NOMO-1 treated with dmso at 0.1 percent for 144 hours (cell line): ENCODE results near the gene PI16.
"Not testable (repeated sequence)": the region's sequence is repeated elsewhere in the genome, so short reads cannot be mapped to it uniquely, and the experiment has no call there.

Source experiments
- DNase-seq: peaks from one replicate; lab custom pipeline; 2025; ENCODE audit not compliant: unreplicated experiment; lab: John Stamatoyannopoulos, UW

PI16 gene

DNA sequence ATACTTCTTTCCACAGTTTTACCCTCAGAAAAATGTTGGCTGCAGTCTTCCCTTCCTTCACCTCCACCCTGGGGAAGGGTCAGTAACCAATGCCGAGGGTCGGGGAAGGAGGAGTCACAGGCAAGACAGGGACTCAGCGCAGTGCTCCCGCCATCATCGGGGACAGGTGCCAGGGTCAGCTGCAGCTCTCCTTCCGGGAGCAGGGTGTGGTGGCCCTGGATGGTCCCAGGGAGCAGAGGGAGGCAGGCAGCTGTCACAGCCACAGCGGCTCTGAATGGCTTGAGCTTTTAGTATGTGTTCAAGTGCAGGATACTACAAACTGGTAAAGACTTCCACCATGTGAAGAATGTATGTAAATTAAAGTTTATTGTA is 26.0 kb upstream of the PI16 start:
- no peak for DNase-seq

DNA sequence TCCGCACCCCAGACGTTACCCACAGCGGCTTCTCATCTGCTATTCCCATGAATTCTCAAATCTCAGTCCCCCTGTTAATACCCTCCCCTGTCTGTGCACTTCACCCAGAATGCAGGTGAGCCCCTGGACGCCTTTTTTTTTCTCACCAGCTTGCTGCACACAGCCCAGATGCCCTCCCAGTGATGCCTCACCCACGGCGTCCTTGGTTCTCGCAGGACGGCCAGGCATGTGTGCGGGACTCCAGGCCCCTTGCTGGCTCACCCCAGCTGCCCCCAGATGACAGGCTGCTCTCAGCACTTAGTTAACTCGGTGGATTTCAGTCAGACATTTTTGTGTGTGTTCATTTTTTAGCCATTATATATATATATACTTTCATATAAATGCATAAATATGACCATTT is 25.4 kb upstream of the PI16 start:
- DNase-seq = no peak

DNA sequence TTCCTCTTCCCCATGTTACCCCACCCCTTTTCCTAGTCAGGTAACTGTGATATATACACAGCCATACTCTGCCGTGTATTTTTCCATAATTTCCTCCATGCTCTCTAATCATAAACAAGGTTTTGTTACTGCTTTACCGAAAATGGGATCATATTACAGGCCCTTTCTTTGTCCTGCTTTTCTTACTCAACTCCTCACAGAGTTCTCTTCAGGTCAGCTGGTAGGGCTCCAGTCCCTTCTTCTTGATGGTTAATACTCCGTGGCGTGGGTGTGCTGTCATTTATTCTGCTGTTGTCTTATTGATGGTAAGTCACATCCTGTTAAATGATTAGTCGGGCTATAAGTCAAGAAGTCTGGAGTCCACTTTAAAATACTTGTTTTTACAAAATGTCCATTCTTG is 24.9 kb upstream of the PI16 start:
- DNase-seq = no peak

DNA sequence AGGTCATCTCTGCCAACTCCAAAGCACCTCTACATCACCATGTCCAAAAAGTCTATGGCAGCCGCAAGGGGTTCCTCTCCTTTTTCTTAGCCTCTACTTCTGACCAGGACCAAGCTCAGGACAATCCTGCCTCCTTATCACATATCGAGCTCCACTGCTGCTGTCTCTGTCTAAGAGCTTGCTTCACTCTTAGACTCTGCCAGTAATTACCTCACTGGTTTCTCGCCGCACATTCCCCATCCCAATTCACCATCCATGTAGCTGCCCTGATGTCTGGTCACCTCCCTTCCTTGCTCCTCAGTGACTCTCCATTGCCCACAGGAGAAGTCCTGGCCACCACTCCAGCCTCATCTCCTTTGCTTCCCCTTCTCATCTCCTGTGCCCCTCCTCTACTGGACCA is 24.1 kb upstream of the PI16 start:
- no peak for DNase-seq

DNA sequence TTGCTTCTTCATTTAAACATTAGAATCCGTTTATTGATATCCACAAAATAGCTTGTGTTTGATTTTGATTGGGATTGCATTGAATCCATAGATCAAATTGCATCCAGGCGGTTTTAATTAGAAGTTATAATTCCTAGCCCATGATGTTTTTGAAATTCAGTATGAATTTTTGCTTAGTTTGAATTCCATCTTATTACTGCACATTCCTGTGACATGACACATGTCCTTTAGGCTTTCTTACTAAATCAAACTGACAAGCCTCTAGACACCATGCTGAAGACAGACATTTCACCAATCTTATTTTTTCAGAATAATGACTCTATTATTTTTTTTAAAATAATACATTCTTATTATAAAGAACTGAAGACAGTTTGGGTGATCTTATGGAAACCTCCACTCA is 21.4 kb upstream of the PI16 start:
- DNase-seq = no peak

DNA sequence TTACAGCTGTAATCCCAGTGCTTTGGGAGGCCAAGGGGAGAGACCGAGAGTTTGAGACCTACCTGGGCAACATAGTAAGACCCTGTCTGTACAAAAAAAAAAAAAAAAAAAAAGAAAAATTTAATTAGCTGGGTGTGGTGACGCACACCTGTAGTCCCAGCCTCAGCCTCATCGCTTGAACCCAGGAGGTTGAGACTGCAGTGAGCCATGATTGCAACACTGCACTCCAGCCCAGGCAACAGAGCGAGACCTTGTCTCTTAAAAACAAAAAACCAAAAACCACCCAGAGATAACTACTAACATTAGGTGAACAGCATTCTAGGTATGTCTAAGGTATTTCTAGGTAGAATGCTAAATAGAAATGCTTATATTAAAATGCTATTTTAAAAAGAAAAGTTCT is 21.0 kb upstream of the PI16 start:
- no peak for DNase-seq

DNA sequence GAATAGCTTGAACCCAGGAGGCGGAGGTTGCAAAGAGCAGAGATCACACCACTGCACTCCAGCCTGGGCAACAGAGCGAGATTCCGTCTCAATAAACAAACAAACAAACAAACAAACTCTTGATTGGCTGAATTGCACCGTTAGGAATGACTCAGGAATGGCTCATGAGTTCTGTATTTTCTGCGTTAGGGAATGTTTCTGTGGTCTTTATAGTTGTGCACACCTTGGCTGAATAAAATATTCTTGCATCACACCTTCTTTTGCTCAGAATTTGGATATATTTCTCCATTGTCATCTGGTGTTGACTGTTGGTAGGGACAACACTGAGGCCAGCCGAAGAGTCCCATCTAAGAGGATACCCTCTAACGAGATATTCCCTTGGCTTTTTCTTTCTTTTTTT is 19.6 kb upstream of the PI16 start:
- no peak for DNase-seq

DNA sequence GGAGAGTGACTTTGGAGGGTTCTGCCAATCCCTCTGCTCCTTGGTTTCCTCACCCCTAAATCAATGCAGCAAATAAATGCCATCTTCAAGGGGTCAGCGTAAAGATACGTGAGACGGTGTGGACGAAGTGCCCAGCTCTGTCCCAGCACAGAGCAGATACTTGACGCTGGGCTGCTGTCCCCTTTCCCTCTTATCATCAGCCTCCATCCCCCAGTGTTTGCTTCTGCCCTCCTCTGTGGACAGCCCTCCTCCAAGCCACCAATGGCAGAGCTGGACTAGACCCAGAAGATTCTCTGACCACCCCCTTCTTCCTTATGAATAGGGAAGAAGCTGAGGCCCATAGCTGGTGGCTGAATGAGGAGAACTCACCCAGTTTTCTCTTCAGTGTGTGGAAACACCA is 17.7 kb upstream of the PI16 start:
- DNase-seq = no peak

DNA sequence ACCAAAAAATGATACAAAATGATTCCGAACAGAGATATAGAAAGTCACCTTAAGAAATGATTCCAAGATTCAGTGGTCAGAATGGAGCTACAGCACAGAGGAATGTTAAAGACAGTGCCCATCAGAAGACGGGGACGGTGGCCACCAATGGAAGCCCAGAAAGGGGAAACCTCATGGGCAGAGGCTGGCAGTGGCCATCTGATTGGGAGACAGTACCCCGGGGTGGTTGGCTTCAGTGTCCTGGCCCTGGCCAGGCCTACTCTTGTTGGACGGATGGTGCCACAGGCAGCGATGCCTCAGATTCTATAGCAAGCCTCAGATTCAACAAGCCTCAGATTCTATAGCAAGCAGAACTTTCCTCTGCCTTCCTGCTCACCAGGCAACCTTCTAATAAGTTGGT is 16.6 kb upstream of the PI16 start:
- DNase-seq = no peak

DNA sequence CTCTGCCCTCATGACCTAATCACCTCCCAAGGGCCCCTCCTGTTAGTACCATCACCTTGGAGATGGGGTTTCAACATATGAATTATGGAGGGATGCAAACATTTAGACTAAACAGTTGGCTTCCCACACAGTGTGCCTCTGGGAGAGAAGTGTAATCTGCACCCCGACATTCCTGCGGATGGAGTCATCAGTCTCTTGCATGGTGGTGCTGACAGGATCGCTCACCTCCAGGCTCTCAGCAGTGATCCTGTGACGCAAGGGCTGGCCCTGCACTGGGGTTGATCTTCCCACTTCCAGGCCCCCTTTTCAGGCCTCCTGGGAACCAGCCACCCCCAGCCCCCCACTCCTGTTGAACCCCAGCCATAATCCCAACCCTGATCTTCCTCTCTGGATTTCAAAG is 16.0 kb upstream of the PI16 start:
- no peak for DNase-seq

DNA sequence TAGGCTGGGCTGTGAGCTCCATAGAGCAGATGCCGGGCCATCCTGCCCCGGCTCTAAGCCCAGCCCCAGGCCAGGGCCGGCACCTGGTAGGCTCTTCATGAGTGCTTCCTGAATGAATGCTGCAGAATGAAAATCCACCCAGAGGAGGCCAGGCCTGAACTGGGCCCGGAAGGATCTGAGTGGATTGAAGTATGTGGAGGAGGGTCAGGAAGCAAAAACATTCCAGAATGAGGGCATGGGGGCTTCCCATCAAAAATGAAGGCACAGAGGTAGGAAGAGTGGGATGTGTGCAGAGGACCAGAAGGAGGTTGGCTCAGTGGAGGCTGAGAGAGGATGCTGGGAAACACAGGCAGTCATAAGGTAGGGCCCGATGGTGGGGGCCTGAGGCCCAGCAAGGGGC is 15.5 kb upstream of the PI16 start:
- DNase-seq = not testable (repeated sequence)

DNA sequence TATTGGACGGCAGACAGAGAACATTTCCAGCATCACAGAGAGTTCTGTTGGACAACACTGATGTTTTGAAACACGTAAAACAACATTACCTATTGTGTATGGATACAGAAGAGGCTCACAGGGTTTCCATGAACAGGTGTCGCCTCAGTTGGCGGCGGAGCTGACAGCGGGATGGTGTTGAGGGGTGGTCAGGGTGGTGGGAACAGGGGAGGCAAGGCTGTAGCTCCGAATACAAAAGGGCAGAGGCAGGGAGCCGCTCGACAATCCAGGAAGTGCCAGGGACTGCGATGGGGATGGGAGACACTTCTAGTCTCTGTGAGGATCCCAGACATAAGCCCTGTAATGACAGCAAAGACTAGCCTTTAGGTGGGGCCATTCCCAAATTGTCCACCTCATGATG is 14.5 kb upstream of the PI16 start:
- DNase-seq = no peak

DNA sequence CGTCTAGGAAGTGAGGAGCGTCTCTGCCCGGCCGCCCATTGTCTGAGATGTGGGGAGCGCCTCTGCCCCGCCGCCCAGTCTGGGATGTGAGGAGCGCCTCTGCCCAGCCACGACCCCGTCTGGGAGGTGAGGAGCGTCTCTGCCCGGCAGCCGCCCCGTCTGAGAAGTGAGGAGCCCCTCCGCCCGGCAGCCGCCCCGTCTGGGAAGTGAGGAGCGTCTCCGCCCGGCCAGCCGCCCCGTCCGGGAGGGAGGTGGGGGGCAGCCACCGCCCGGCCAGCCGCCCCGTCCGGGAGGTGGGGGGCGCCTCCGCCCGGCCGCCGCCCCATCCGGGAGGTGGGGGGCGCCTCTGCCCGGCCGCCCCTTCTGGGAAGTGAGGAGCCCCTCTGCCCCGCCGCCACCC is 13.0 kb upstream of the PI16 start:
- DNase-seq = not testable (repeated sequence)

DNA sequence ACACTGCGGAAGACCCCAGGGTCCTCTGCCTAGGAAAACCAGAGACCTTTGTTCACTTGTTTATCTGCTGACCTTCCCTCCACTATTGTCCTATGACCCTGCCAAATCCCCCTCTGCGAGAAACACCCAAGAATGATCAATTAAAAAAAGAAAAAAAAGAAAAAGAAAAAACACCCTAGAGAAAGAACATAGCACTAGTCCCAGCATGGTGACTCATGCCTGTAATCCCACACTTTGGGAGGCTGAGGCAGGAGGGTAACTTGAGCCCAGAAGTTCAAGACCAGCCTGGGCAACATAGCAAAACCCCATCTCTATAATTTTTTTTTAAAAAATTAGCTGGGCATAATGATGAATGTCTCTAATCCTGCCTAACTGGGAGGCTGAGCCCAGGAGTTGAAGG is 12.2 kb upstream of the PI16 start:
- not testable (repeated sequence) for DNase-seq

DNA sequence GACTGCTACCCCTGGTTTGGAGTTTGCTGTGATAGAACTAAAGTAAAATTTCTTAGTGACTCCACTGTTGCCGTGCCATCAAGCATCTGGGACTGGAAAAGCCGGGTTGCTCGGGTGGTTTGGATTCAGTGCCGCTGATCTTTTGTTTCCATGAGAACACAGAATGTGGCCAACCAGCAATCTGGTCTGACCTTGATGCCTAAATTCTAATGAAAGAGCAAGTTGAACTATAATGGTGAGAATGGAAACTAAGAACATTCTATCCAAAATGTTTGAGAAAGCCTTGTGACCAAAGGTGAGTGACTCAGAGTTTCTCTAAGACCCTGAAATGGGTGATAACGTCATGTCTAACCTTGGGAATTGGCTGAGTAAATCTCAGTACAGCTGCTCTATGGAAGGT is 9.9 kb upstream of the PI16 start:
- no peak for DNase-seq

DNA sequence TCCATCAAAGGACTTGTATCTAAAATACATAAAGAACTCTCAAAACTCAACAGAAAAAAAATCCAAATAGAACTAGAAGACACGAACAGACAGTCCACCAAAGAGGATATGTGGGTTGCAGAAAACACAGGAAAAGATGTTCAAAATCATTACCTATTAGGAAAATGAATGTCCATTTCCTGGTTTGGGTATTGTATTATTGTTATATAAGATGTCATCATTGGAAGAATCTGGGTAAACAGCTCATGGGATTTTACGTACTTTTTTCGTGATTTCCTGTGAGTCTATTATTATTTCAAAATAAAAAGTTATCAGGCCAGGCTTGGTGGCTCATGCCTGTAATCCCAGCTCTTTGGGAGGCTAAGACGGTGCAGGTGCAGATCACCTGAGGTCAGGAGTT is 9.2 kb upstream of the PI16 start:
- DNase-seq = no peak

DNA sequence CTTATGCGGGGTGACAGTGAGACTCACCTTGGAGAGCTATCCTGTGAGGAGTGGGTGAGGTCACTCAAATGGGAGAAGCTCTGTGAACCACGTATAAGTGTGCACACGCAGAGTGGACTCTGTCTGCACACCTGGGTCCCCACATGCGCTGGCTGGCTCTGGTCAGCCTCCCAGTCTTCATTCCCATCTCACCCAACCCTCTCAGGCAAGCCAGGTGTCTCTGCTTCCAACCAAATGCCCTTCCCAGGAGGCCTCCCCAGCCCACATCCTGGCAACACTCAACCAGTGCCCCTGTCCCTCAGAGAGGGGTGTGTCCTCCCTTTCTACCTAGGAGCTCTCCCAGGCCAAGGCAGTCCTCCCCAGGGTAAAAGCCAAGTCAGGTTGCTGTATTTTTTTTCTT is 8.0 kb upstream of the PI16 start:
- no peak for DNase-seq

DNA sequence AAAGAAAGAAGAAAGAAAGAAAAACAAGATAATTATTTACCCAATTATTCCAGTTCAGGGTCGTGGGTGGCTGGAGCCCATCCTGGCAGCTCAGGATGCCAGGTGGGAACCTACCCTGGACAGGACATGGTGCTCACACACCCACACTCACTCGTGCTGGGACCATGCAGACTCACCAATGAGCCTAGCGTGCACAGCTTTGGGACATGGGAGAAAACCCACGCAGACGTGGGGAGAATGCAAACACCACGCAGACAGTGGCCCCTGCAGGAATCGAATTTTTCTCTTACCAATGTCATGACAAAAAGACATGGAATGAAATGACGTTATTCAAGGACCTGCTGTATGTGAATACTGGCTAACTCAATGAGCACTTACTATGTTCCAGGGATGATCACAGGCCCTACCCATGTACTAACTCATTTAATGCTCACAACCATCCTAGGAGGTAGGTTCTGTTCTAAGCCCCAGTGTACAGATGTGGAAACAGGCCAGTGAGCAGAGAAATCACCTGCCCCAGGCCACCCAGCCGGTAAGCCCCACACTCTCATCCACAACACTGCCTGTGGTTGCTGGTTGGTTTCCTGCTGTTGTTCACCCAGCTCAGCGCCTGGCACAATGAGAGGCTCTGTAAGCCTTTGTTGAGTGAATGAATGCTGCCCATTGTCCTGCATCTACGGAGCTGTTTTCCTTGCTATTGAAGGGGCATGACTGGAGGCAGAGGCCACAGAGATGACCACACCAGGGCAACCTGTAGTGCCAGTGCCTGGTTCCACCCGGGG is 6.8 kb upstream of the PI16 start:
- DNase-seq = no peak

DNA sequence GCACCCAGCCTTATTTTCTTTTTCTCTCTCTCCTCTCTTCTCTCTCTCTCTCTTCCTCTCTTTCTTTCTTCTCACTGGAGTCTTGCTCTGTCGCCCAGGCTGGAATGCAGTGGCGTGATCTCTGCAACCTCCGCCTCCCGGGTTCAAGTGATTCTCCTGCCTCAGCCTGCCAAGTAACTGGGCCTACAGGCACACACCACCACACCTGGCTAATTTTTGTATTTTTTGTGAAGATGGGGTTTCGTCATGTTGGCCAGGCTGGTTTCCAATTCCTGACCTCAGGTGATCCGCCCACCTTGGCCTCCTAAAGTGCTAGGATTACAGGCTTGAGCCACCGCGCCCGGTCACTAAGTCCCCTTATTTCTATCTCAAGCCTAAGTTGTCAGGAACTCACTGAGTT is 5.5 kb upstream of the PI16 start:
- not testable (repeated sequence) for DNase-seq

DNA sequence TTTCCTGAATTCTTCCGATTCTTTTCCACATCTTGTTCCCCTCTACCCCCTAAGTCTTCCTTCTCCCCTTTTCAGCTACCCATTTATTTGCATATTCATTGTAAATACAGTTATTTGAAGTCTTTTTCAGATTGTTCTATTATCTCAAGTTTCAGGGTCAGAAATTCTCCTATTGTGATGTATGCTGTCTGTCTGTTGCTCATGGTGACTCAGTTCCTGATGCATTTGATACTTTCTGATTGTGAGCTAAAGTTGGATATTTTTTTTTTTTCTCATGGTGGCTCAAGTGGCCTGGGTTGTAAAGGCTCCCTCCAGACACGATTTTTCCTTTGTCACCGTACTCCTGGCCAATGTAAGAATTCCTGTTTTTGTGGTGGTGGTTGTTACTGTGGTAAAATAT is 4.9 kb upstream of the PI16 start:
- no peak for DNase-seq

DNA sequence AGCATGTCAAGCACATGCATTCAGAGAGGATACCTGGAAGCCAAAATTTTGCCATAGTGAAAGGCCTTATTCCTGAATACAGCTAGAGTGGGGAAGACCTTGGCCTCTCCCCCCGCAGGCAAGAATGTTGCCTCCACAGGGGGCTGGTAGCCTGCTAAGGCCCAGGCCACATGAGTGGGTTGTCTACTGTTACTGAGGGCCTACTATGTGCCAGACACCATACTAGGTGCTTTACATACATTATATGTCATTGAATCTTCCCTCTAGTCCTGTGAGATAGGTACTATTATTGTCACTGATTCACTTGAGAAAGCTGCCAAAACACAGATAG is 642 bp upstream of the PI16 start:
- no peak for DNase-seq

DNA sequence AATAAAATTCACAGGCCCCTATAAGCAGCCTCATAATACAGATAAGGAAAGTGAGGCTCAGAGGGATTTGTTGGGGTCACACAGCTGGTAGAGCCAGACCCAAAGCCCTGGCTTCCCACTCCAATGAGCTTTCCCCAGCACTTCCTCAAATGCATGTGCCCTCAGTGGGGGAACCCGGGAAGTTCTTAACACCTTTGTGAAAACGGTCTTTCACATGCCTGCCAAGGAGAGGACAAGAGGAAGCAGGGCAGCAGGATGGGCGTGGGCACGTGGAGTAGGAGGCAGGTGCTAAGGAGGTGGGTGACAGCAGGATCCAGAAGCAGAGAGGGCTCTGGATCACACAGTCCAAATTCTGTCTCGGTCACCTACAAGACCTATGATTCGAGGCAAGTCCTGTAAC is 598 bp downstream of the PI16 start:
- DNase-seq = no peak

DNA sequence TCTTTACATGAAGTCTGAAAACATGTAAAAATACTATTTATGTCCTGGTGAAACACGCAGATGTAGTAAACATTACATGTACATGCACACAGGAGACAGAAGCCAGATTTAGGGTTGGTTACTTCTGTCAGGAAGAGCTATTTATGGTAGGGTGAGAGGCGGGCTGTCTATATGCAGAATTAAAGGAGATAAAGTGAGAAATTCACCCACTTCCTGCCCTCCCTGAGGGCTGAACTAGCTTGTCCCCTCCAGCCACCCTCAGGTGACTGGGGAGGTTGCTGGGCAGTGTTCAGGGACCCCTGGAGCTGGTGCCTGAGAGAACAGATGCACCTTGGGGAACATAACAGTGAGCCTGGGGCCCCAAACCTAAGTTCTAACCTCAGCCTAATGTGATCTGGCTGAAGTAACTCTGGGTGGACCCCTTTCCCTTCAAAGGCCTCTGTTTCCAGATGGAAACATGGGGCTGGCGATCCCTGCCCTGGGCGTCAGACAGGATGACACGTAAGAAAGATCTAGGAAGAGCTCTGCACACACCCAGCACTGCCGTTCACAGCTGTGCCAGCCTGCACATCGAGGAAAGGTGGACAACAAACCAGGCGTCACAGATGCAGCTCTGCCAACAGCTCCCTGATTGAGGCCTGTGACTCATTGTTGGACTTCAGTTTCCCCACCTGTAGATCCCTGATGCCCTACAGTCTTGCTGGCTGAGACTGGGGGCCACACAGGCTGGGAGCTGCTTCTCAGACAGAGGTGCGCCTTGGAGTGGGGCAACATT is 1.3 kb downstream of the PI16 start:
- DNase-seq = no peak
